ENCODE measurements around the gene BRINP1.

DNA sequence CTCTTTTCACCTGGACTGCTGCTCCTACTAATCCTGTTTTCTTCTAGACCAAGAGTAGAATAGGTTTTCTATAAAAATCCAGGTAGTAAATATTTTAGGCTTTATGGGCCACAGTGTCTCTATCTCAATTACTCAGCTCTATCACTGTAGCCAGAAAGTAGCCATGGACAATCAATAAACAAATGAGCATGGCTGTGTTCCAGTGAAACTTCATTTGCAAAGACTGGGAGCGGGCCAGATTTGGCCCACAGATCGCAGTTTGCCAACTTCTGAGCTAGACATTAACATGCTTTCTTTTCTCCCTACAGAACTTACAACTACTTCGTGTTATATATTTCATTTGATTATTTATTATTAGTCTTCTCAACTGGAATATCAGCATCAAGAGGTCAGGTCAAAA, 30.2 kb downstream of the BRINP1 start:
- TF ChIP-seq, protein P1, sequence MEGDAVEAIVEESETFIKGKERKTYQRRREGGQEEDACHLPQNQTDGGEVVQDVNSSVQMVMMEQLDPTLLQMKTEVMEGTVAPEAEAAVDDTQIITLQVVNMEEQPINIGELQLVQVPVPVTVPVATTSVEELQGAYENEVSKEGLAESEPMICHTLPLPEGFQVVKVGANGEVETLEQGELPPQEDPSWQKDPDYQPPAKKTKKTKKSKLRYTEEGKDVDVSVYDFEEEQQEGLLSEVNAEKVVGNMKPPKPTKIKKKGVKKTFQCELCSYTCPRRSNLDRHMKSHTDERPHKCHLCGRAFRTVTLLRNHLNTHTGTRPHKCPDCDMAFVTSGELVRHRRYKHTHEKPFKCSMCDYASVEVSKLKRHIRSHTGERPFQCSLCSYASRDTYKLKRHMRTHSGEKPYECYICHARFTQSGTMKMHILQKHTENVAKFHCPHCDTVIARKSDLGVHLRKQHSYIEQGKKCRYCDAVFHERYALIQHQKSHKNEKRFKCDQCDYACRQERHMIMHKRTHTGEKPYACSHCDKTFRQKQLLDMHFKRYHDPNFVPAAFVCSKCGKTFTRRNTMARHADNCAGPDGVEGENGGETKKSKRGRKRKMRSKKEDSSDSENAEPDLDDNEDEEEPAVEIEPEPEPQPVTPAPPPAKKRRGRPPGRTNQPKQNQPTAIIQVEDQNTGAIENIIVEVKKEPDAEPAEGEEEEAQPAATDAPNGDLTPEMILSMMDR (IDR thresholded peaks at IDR 0.05), result no peak
- TF ChIP-seq, protein P2, sequence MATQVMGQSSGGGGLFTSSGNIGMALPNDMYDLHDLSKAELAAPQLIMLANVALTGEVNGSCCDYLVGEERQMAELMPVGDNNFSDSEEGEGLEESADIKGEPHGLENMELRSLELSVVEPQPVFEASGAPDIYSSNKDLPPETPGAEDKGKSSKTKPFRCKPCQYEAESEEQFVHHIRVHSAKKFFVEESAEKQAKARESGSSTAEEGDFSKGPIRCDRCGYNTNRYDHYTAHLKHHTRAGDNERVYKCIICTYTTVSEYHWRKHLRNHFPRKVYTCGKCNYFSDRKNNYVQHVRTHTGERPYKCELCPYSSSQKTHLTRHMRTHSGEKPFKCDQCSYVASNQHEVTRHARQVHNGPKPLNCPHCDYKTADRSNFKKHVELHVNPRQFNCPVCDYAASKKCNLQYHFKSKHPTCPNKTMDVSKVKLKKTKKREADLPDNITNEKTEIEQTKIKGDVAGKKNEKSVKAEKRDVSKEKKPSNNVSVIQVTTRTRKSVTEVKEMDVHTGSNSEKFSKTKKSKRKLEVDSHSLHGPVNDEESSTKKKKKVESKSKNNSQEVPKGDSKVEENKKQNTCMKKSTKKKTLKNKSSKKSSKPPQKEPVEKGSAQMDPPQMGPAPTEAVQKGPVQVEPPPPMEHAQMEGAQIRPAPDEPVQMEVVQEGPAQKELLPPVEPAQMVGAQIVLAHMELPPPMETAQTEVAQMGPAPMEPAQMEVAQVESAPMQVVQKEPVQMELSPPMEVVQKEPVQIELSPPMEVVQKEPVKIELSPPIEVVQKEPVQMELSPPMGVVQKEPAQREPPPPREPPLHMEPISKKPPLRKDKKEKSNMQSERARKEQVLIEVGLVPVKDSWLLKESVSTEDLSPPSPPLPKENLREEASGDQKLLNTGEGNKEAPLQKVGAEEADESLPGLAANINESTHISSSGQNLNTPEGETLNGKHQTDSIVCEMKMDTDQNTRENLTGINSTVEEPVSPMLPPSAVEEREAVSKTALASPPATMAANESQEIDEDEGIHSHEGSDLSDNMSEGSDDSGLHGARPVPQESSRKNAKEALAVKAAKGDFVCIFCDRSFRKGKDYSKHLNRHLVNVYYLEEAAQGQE (IDR thresholded peaks at IDR 0.05; ENCODE audit: insufficient read depth in 1 of 2, low read depth in 2 of 2, low read length in 1 of 2), result no peak
- no peak for TF ChIP-seq POLR2AphosphoS5 (IDR thresholded peaks at IDR 0.05; ENCODE audit: low read depth, low read length)

Measured in Panc1 (cell line).